ENCODE data around the gene PGAP2.

PGAP2 gene

GRCh38 chr11:3849297-3849874 lies 41.0 kb downstream of the PGAP2 start:
- no peaks in the 10 kb centered on the region for H3K4me1 ChIP-seq (ENCODE audit: control insufficient read depth, insufficient read depth, low read length)
- H3K4me3 ChIP-seq (ENCODE audit: low read depth, low read length) = no peak overlapping the region
- ChIA-PET POLR2A (interaction anchor here (0.6 to 1.0 kb wide), 3 partner anchors 9 to 23 kb away, joined by 3 to 7 read pairs (median 4); no protein-coding TSS in a partner anchor), CTCF (interaction anchor here (0.7 to 19.6 kb wide), 51 partner anchors 8 to 1732 kb away, joined by 3 to 589 read pairs (median 4); partner anchors contain the start of gene RHOG)
- H3K27ac ChIP-seq (ENCODE audit: extremely low read depth, low read depth, low read length) = no peak overlapping the region
- H3K9me3 ChIP-seq (ENCODE audit: control insufficient read depth, insufficient read depth, low read depth, low read length) = no peaks in the 10 kb centered on the region
- TF ChIP-seq ZNF585B (tag by site-specific recombination; IDR thresholded peaks at IDR 0.05) = no peak
- TF ChIP-seq ZNF654 (tag by site-specific recombination; IDR thresholded peaks at IDR 0.05; ENCODE audit: low read depth) = peak; percentile 35
- TF ChIP-seq ZNF157 (tag by site-specific recombination; IDR thresholded peaks at IDR 0.05) = no peak
- no peak for TF ChIP-seq ZNF398 (tag by site-specific recombination; IDR thresholded peaks at IDR 0.05)
- no peak for TF ChIP-seq ZBTB49 (tag by site-specific recombination; IDR thresholded peaks at IDR 0.05; ENCODE audit: low read depth)
- no peak for TF ChIP-seq ZIC2 (tag by site-specific recombination; IDR thresholded peaks at IDR 0.05)
- peak; percentile 45; the same call in 1 of the 2 replicates for TF ChIP-seq PRDM1 (tag by site-specific recombination; IDR thresholded peaks at IDR 0.05)
- TF ChIP-seq YY1 (tag by site-specific recombination; IDR thresholded peaks at IDR 0.05) = no peak
- no peaks in the 10 kb centered on the region for H3K36me3 ChIP-seq (ENCODE audit: control insufficient read depth in 2 of 2, insufficient read depth in 1 of 2, low read length in 2 of 2)

GRCh38 chr11:3853545-3853842 lies 45.1 kb downstream of the PGAP2 start:
- Histone ChIP-seq H3K4me1 (ENCODE audit: control insufficient read depth, insufficient read depth, low read length) (no peaks in the 10 kb centered on the region), H3K27ac (ENCODE audit: extremely low read depth, low read depth, low read length) (no peak overlapping the region), H3K4me3 (ENCODE audit: low read depth, low read length) (no peak overlapping the region), H3K9me3 (ENCODE audit: control insufficient read depth, insufficient read depth, low read depth, low read length) (no peaks in the 10 kb centered on the region), H3K36me3 (ENCODE audit: control insufficient read depth in 2 of 2, insufficient read depth in 1 of 2, low read length in 2 of 2) (no peaks in the 10 kb centered on the region)
- ChIA-PET POLR2A (interaction anchor here (1.0 kb wide), 1 partner anchor 12 kb away, joined by 3 read pairs; no protein-coding TSS in a partner anchor), CTCF (interaction anchor here (1.1 to 19.6 kb wide), 8 partner anchors 10 to 229 kb away, joined by 3 to 589 read pairs (median 14); partner anchors contain the start of gene RHOG)
- TF ChIP-seq ZNF639 (tag by site-specific recombination; IDR thresholded peaks at IDR 0.05) (no peak), ZNF266 (tag by site-specific recombination; IDR thresholded peaks at IDR 0.05; ENCODE audit: low read depth) (no peak), ZBTB1 (tag by site-specific recombination; IDR thresholded peaks at IDR 0.05) (no peak), PRDM10 (tag by site-specific recombination; IDR thresholded peaks at IDR 0.05) (no peak), PATZ1 (tag by site-specific recombination; IDR thresholded peaks at IDR 0.05) (no peak), HOXA7 (CRISPR knock-in tag; IDR thresholded peaks at IDR 0.05; ENCODE audit: borderline replicate concordance) (no peak), ZBTB6 (tag by site-specific recombination; IDR thresholded peaks at IDR 0.05) (no peak), ZNF555 (tag by site-specific recombination; conservative IDR thresholded peaks at IDR 0.05) (no peak), ZNF112 (tag by site-specific recombination; IDR thresholded peaks at IDR 0.05) (no peak), ZNF24 (tag by site-specific recombination; IDR thresholded peaks at IDR 0.05) (no peak), ZNF600 (tag by site-specific recombination; IDR thresholded peaks at IDR 0.05) (no peak), RBAK (tag by site-specific recombination; IDR thresholded peaks at IDR 0.05) (no peak), ZNF10 (tag by site-specific recombination; IDR thresholded peaks at IDR 0.05) (no peak), ZBTB17 (tag by site-specific recombination; IDR thresholded peaks at IDR 0.05) (no peak)
